Hematopoietic multipotent progenitor cell (in vitro differentiated cells): ENCODE data around the gene GOLGA6L6. TPM values are rescaled to one million over a fixed set of nuclear protein-coding genes. Genes with fewer than 3 reads are reported as not detected.
"Not testable (repeated sequence)": the region's sequence is repeated elsewhere in the genome, so short reads cannot be mapped to it uniquely, and the experiment has no call there.

ENCODE experiments used
- DNase-seq, 3 donors: peaks; one replicate each; pipeline ENCODE4 v3.0.0-alpha.2; 2011 to 2015; ENCODE audit warnings: low read depth in 2 of 3, low spot score in 2 of 3
- small RNA-seq: library from RNA; depleted of rRNA; stranded (forward); fragments of <200 nt; gene quantifications from one replicate; pipeline ENCODE3, GENCODE V24; 2012
- total RNA-seq: library from RNA; depleted of rRNA; stranded (reverse); fragments of >200 nt; gene quantifications from one replicate; pipeline ENCODE4 v1.2.3, GENCODE V29; 2012

GOLGA6L6 gene
- total RNA-seq = not detected

DNA sequence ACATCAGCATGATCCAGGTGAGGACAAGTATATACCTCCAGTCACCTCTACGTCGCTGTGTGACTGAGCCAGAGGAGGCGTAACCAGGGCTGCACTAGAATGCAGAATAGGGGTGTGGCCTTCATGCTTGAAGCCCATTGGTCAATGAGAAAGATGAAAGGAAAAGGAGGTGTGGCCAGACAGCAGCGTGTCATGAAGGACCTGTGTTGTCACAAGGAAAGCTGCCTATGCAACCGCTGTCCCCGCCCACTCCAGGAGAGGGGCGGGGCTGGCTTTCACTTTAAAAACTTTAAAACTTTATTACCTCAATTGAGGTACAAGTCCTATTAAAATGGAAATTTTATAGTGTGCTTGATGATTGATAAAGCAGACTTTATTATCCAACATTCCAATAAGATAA, at the start of gene GOLGA6L6:
TSS of gene GOLGA6L6 (minus strand) at position 101 of the 400 bp plus-strand sequence. CDS start at position 10, 91 bp downstream.
- DNase-seq = not testable (repeated sequence)

DNA sequence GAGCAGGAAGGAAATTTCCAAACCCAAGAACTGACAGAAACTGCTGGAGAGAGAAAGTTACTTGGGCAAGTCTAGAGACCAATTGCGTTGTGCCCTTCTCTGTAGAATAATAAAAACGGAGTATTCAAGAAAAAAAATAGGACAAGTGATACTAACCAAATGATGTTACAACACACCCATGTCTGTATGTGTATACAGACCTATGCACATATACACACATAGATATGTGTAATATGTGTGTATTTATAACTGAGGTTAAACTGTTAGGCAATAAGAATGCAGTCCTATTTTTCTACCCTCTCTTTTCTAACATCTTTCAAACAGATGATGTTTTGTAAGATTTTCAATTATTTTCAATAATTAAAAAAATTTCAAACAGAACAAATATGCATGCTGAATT, 48.5 kb upstream of the GOLGA6L6 start:
- not testable (repeated sequence) for DNase-seq

- DNase-seq = not testable (repeated sequence)
Observed at GRCh38 chr15:20586821-20587220, 45.2 kb upstream of the GOLGA6L6 start.

- DNase-seq = not testable (repeated sequence)
Observed at GRCh38 chr15:20582726-20583115, 41.1 kb upstream of the GOLGA6L6 start.

DNA sequence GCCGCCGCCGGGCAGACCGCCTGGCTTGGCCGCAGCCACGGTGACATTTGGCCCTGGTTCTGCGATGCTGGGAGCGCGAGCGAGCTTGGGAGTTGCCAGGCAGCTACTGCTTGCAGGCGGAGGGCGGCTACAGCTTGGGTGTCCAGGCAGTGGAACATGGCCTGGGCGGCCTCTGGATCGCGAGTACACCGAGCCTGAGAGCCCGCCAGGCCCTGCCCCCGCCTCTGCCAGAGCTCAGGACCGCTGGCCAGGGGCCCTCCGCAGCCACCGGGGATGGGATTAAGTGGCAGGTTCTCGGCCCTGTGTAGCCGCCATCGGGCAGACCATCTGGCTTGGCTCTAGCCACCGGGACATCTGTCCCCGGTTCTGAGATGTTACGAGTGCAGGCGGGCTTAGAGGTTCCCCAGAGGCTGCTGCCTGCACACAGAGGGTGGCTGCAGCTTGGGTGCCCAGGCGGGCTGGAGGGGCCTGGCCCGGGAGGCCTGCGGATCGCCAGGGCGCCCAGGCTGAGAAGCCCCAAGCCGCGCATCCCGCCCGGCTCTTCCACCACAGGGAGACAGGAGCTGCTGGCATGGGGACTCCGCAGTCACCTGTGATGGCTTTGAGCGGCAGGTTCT, 40.6 kb upstream of the GOLGA6L6 start:
- not testable (repeated sequence) for DNase-seq

DNA sequence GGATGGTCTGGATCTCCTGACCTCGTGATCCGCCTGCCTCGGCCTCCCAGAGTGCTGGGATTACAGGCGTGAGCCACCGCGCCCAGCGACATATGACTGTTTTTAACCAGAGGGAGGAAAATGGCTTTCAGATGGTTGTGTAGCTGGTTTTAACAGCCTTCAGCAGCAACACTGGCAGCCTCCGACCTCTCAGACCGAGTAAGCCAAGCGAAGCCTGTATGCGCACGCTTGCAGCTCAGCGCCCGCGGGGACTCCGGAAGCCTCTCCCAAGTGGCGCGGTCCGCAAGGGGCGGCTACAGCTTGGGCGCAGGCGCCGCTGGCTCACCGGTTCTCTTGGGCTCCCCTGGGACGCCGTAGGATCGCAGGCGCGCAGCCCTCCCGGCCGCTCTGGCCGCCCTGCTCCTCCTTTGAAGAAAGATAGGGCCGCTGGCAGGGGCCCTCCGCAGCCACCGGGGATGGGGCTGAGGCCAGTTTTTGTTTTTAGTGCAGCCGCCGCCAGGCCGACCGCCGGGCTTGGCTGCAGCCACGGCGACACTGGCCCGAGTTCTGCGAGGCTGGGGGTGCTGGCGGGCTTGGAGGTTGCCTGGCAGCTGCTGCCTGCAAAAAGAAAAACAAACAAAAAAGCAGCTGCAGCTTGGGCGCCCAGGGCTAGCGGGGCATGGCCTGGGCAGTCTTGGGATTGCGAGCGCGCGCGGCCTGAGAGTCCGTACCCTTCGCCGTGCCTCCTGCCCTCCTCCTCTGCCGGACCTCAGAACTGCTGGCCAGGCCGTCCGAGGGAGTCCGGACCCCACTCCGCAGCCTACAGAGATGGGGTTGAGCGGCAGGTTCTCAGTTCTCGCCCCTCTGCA, 39.9 kb upstream of the GOLGA6L6 start:
- not testable (repeated sequence) for DNase-seq

DNA sequence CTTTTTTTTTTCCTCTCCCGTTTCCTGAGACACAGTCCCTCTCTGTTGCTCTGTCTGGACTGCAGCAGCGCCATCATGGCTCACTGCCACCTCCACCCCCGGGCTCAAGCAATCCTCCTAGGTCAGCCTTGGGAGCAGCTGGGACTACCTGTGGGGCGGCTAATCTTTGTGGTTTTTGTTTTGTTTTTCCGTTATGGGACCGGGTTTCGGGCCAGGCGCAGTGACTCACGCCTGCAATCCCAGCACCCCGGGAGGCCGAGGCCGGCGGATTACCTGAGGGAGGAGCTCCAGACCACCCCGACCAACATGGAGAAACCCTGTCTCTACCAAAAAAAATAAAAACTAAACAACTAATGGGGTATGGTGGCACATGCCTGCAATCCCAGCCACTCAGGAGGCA, 38.1 kb upstream of the GOLGA6L6 start:
- DNase-seq = not testable (repeated sequence)

DNA sequence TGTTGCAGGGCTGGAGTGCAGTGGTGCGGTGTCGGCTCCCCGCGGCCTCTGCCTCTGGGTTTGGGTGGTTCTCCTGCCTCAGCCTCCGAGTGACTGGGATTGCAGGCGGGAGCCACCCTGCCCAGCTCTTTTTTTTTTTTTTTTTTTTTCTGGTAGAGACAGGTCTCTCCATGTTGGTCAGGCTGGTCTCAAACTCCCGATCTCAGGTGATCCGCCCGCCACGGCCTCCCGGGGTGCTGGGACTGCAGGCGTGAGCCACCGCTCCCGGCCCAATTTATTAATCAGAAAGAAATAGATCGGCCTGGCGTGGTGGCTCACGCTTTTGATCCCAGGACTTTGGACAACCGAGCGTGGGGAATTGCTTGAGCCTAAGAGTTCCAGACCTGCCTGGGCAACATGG, 9.7 kb upstream of the GOLGA6L6 start:
- DNase-seq = not testable (repeated sequence)

DNA sequence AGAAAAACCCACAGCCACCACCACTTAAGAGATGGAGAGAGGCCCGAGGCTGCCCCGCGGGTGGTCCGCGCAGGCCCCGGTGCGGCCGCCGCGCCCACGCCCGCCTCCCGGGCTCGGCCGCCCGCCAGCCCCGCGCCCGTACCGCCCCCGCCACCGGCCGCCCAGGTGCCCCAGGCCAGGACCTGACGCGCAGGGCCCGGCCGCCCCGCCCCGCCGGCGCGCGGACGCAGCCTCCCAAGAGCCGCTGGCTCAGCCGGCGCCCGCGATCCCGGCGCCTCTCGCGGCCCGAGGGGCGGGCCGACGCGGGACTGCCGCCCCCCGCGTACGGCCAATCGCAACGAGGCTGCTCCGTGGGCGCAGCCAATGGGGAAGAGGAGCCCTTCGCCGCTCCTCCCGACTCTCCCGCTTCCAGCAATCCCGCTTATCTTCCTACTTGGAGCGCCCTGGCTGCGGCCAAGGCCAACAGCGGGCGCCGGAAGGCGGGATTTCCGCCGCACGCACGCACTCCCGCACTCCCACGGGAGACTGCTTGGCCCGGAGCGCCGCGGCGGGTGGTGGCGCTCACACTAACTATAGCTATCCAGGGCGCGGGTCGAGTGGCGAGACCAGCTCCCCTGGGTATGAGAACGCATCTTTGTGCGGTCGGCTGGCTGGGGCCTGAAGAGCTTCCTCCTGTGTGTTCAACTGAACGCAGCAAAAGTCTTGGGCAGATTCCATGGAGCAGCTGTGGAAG, 35.5 kb downstream of the GOLGA6L6 start:
- not testable (repeated sequence) for DNase-seq

DNA sequence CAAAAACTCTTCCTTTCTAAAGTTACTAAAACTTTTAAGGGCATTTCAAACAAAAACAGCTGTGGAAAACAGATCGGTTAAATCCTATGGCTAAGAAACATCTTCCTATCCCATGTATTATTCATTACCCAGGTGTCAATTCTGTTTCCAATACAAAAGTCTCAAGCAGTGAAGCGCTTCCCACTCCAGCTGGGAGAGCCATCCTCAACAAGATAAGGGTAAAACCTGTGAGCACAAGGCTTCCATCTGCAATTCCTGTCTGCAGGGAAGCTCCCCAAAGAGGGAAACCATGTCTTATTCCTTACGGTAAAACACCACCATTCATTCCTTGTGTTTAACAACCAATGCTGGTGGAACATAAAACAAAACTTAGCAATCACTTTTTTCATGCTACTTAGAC, 38.8 kb downstream of the GOLGA6L6 start:
- DNase-seq = not testable (repeated sequence)

- DNase-seq = not testable (repeated sequence)
Observed at GRCh38 chr15:20501512-20502222, 39.9 kb downstream of the GOLGA6L6 start.

DNA sequence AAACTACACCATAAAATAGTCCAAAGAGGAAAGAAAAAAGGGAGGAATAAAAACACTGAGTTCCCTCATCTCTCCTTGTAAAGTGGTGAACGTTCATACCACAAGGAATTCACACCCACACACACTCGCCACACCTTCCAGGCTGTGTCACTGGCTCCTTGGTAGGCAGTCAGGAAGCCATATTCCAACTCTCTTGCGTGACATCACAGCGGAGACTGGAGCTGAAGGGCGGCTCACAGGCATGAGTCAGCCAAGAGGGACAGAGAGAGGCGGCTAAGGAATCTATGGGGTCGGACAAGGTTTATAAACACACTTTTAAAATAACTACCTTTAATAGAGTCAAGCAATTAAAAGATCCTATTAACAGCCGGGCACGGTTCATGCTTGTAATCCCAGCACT, 43.8 kb downstream of the GOLGA6L6 start:
- DNase-seq = not testable (repeated sequence)

- DNase-seq = not testable (repeated sequence)
Observed at GRCh38 chr15:20493035-20493434, 48.6 kb downstream of the GOLGA6L6 start.

- DNase-seq = not testable (repeated sequence)
Observed at GRCh38 chr15:20492598-20492997, 49.0 kb downstream of the GOLGA6L6 start.

DNA sequence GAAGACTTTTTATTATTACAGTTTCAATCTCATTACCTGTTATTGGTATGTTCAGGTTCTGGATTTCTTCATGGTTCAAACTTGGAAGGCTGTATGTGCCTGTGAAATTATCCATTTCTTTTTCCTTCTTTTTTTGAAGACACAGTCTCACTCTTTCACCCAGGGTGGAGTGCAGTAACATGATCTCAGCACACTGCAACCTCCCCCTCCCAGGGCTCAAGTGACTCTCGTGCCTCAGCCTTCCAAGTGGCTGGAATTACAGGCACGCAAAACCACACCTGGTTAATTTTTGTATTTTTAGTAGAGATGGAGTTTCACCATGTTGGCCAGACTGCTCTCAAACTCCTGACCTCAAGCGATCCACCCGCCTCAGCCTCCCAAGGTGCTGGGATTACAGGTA, 52.3 kb downstream of the GOLGA6L6 start:
- not testable (repeated sequence) for DNase-seq

Small RNA genes lying within 50 kb of the gene (small RNA-seq; reads per million reads assigned to genes)
- not detected for gene RN7SL759P
